T-helper 2 cell treated with Interferon-gamma antibody and Interleukin-4, amounts not matched to agents 100 ng/mL and 5 ng/mL, for 36 hours (primary cell): ENCODE results near the gene CBLN1. TPM values are rescaled to one million over a fixed set of nuclear protein-coding genes. Genes with fewer than 3 reads are reported as not detected.
"Not testable (repeated sequence)": the region's sequence is repeated elsewhere in the genome, so short reads cannot be mapped to it uniquely, and the experiment has no call there.

Source experiments
- intact Hi-C: fragments of 100-400 bp; cut with micrococcal nuclease; formaldehyde crosslinking; loops from one replicate; pipeline ENCODE4 v1.15.1; 2023
- total RNA-seq: library from RNA; stranded (reverse); gene quantifications from 2 replicates; pipeline ENCODE4 v1.2.3, GENCODE V29; 2022

Gene CBLN1
- total RNA-seq, 1 donor from 2014 or later, result not detected

GRCh38 chr16:49277766-49278566 is 3.7 kb downstream of the CBLN1 start:
- intact Hi-C loops, result no loop called here

GRCh38 chr16:49277386-49277742 is 4.3 kb downstream of the CBLN1 start:
- intact Hi-C loops, result no loop called here

- intact Hi-C loops, result no loop called here
Measured at GRCh38 chr16:49276646-49277385, 4.8 kb downstream of the CBLN1 start.

- intact Hi-C loops, result no loop called here
Measured at GRCh38 chr16:49275870-49276269, 5.8 kb downstream of the CBLN1 start.

- intact Hi-C loops, result no loop called here
Measured at GRCh38 chr16:49275050-49275730, 6.4 kb downstream of the CBLN1 start.

- intact Hi-C loops, result no loop called here
Measured at GRCh38 chr16:49274591-49274990, 7.0 kb downstream of the CBLN1 start.

GRCh38 chr16:49273771-49274170 is 7.9 kb downstream of the CBLN1 start:
- intact Hi-C loops, result no loop called here

- intact Hi-C loops, result no loop called here
Measured at GRCh38 chr16:49271363-49271762, 10.3 kb downstream of the CBLN1 start.

- intact Hi-C loops, result no loop called here
Measured at GRCh38 chr16:49269201-49269600, 12.4 kb downstream of the CBLN1 start.

- intact Hi-C loops, result no loop called here
Measured at GRCh38 chr16:49268667-49269066, 13.0 kb downstream of the CBLN1 start.

- intact Hi-C loops, result no loop called here
Measured at GRCh38 chr16:49262501-49262900, 19.1 kb downstream of the CBLN1 start.

GRCh38 chr16:49261930-49262329 is 19.7 kb downstream of the CBLN1 start:
- intact Hi-C loops, result no loop called here

GRCh38 chr16:49260956-49261530 is 20.6 kb downstream of the CBLN1 start:
- intact Hi-C loops, result no loop called here

GRCh38 chr16:49260253-49260652 is 21.4 kb downstream of the CBLN1 start:
- intact Hi-C loops, result no loop called here

GRCh38 chr16:49259330-49259729 is 22.3 kb downstream of the CBLN1 start:
- intact Hi-C loops, result no loop called here

- intact Hi-C loops, result no loop called here
Measured at GRCh38 chr16:49250689-49251088, 30.9 kb downstream of the CBLN1 start.

GRCh38 chr16:49248227-49248626 is 33.4 kb downstream of the CBLN1 start:
- intact Hi-C loops, result no loop called here

GRCh38 chr16:49236216-49236615 is 45.4 kb downstream of the CBLN1 start:
- intact Hi-C loops, result no loop called here

GRCh38 chr16:49228335-49228734 is 53.3 kb downstream of the CBLN1 start:
- intact Hi-C loops, result not testable (repeated sequence)
